Spinal cord (tissue), 10 donors: ENCODE data around the gene PALM2AKAP2. TPM values are rescaled to one million over a fixed set of nuclear protein-coding genes. Genes with fewer than 3 reads are reported as not detected.

Experiments
- DNase-seq, 6 donors: peaks; one replicate each; pipeline versions ENCODE4 v3.0.0 to v3.0.0-alpha.2; 2013 to 2015; ENCODE audit warnings: low spot score in 6 of 6, low read depth in 4 of 6
- H3K27ac ChIP-seq: one replicate; pipeline ENCODE4 v1.5.1; 2013; ENCODE audit warnings: low read depth, low read length, control low read depth
- H3K27me3 ChIP-seq: one replicate; pipeline ENCODE4 v1.6.1; 2013; ENCODE audit warnings: low read length; ENCODE audit not compliant: control insufficient read depth, insufficient read depth
- H3K36me3 ChIP-seq: one replicate; pipeline ENCODE4 v1.6.1; 2013; ENCODE audit warnings: low read length; ENCODE audit not compliant: control insufficient read depth, insufficient read depth
- H3K4me1 ChIP-seq: one replicate; pipeline ENCODE4 v1.6.1; 2013; ENCODE audit warnings: low read length; ENCODE audit not compliant: control insufficient read depth, insufficient read depth
- H3K4me3 ChIP-seq: one replicate; pipeline ENCODE4 v1.5.1; 2013; ENCODE audit warnings: low read depth, low read length, control low read depth
- H3K9me3 ChIP-seq: one replicate; pipeline ENCODE4 v1.6.1; 2013; ENCODE audit warnings: low read length; ENCODE audit not compliant: control insufficient read depth, insufficient read depth
- WGBS: methylation state at CpG from one replicate; pipeline ENCODE4 v1.1.5; 2013; ENCODE audit warnings: missing lambda C conversion rate; ENCODE audit not compliant: insufficient coverage; 5-methylcytosine and 5-hydroxymethylcytosine counted together
- polyA plus RNA-seq, 2 donors: library from polyadenylated mRNA; unstranded; fragments of 120-200 nt; gene quantifications; one replicate each; pipeline ENCODE4 v1.2.1, GENCODE V29; 2013; ENCODE audit not compliant: insufficient read length in 2 of 2
- total RNA-seq, 2 donors: library from RNA; depleted of rRNA in 1 of 2; stranded (reverse); fragments of 120-200 nt in 1 of 2; fragments of >200 nt in 1 of 2; gene quantifications; one replicate each; pipeline versions ENCODE4 v1.2.3 to v1.2.4, GENCODE V29; 2013 to 2014
- donor health status: healthy.

Gene PALM2AKAP2
- total and polyA plus RNA-seq, 4 donors, result 6.7 to 16.3 (median 9.0) TPM

- no CpG with 5 or more reads among the region's 2 CpGs for WGBS
- H3K27ac ChIP-seq, result no peak overlapping the region
Measured at GRCh38 chr9:109769250-109769649, 10.7 kb upstream of the PALM2AKAP2 start.

DNA sequence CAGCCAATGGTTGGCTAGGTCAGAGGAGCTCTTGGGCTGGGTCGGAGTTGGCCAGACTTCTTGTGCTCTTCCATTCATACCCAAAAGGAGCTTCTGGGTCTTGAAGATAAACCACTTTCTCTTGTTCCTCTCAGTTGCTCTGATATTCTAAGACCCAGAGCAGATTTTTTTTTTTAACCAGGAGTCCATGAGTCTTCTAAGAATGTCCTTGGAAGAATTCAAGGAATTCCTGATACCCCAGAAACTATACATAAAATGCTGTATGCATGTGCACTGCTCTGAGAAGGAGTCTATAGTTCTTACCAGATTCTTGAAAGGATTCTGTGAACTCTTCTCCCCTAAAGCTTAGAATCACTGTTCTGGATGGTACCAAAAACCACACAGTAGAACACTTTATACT is 9.9 kb upstream of the PALM2AKAP2 start:
- 100% methylated on average over 1 of the region's 1 CpG for WGBS
- DNase-seq, result no peak
- H3K4me1 ChIP-seq, result peaks cover 4% of the 10 kb centered on the region
- no peak overlapping the region for H3K27ac ChIP-seq
- no peaks in the 10 kb centered on the region for H3K9me3 ChIP-seq
- no peaks in the 10 kb centered on the region for H3K27me3 ChIP-seq
- no peaks in the 10 kb centered on the region for H3K36me3 ChIP-seq
- no peak overlapping the region for H3K4me3 ChIP-seq

More at GRCh38 chr9:109769250-109769649, 10.7 kb upstream of the PALM2AKAP2 start:
- Histone ChIP-seq H3K9me3 (no peaks in the 10 kb centered on the region), H3K27me3 (no peaks in the 10 kb centered on the region), H3K36me3 (no peaks in the 10 kb centered on the region), H3K4me1 (peaks cover 4% of the 10 kb centered on the region), H3K4me3 (no peak overlapping the region)
- DNase-seq, result peak in 1 of 6 donors; percentile 71

GRCh38 chr9:109771087-109771486 is 8.9 kb upstream of the PALM2AKAP2 start:
- Histone ChIP-seq H3K27me3 (no peaks in the 10 kb centered on the region), H3K4me1 (peaks cover 4% of the 10 kb centered on the region), H3K9me3 (no peaks in the 10 kb centered on the region), H3K4me3 (no peak overlapping the region), H3K27ac (no peak overlapping the region), H3K36me3 (no peaks in the 10 kb centered on the region)
- no CpG with 5 or more reads among the region's 2 CpGs for WGBS
- DNase-seq, result no peak

GRCh38 chr9:109771796-109772531 is 8.0 kb upstream of the PALM2AKAP2 start:
- DNase-seq, result peak in 1 of 6 donors; percentile 83
- 65% methylated on average over 5 of the region's 8 CpGs for WGBS

GRCh38 chr9:109775516-109775915 is 4.5 kb upstream of the PALM2AKAP2 start:
- H3K27me3 ChIP-seq, result peaks cover 6% of the 10 kb centered on the region
- WGBS, result no CpG with 5 or more reads among the region's 3 CpGs
- no peaks in the 10 kb centered on the region for H3K36me3 ChIP-seq
- no peak overlapping the region for H3K4me3 ChIP-seq
- H3K9me3 ChIP-seq, result no peaks in the 10 kb centered on the region
- DNase-seq, result peak in 1 of 6 donors; percentile 46
- H3K27ac ChIP-seq, result no peak overlapping the region
- peaks cover 10% of the 10 kb centered on the region for H3K4me1 ChIP-seq

More at GRCh38 chr9:109771796-109772531, 8.0 kb upstream of the PALM2AKAP2 start:
- Histone ChIP-seq H3K4me1 (peaks cover 4% of the 10 kb centered on the region), H3K9me3 (no peaks in the 10 kb centered on the region), H3K36me3 (no peaks in the 10 kb centered on the region), H3K4me3 (no peak overlapping the region), H3K27ac (no peak overlapping the region), H3K27me3 (no peaks in the 10 kb centered on the region)

DNA sequence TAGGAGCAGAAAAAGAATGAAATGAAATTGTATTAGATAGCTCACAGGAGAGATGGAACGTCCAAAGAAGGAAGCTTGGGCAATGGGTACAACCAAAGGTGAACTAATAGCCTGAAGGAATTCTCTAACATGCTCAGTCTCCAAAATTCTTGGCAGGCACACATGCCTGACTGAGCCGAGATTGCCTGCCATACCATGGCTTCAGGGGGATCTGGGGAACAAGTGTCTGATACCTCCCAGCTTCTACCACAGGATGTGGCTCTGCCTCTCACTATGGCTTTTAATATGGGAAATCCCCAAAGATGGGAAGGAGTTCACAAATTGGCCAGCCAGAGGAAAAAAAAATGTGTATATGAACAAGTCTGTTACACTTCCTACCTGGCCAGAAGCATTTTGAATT is 3.6 kb upstream of the PALM2AKAP2 start:
- Histone ChIP-seq H3K27me3 (peaks cover 11% of the 10 kb centered on the region), H3K9me3 (no peaks in the 10 kb centered on the region), H3K36me3 (no peaks in the 10 kb centered on the region), H3K4me1 (peaks cover 13% of the 10 kb centered on the region), H3K4me3 (no peak overlapping the region), H3K27ac (no peak overlapping the region)
- no peak for DNase-seq
- WGBS, result 77% methylated on average over 2 of the region's 2 CpGs

DNA sequence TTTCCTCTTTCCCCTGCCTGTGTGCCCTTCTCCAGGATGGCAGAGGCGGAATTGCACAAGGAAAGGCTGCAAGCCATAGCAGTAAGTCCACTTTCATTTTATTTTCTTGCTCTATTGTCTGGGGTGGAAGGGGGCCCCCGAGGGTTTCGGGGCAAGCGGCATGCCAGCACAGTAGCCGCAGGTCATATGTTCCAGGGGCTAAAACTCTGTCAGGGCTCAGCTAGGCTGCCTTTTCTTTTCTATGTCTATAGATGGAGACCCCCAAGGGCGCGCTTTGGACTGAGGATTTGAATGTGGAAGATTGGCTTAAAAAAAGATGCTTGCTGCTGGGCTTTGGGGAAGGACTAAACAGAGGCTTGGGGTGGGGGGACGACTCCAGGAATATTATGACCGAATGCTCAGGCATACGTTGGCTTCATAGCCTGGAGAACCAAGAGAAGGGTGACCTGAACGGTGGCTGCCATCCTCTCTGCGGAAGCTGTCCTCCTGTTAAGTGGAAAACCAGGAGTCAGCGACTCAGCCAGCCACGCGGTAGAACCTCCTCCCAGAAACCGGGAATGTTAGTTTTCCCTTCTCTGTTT is 545 bp downstream of the PALM2AKAP2 start:
- DNase-seq, result peak in 3 of 6 donors; percentile 20 to 65 (median 38)
- peak overlapping the region; percentile 47 for H3K27ac ChIP-seq

GRCh38 chr9:109781086-109781485 is 1.1 kb downstream of the PALM2AKAP2 start:
- H3K36me3 ChIP-seq, result no peaks in the 10 kb centered on the region
- H3K4me1 ChIP-seq, result peaks cover 10% of the 10 kb centered on the region
- H3K9me3 ChIP-seq, result no peaks in the 10 kb centered on the region
- peak overlapping the region; percentile 70 for H3K4me3 ChIP-seq
- 67% methylated on average over 1 of the region's 5 CpGs for WGBS
- no peak for DNase-seq
- peaks cover 11% of the 10 kb centered on the region for H3K27me3 ChIP-seq
- no peak overlapping the region for H3K27ac ChIP-seq

More for the DNA sequence above, 545 bp downstream of the PALM2AKAP2 start:
- Histone ChIP-seq H3K27me3 (peaks cover 11% of the 10 kb centered on the region), H3K4me1 (peaks cover 10% of the 10 kb centered on the region), H3K9me3 (no peaks in the 10 kb centered on the region), H3K36me3 (no peaks in the 10 kb centered on the region), H3K4me3 (peak overlapping the region; percentile 70)
- 8% methylated on average over 15 of the region's 16 CpGs for WGBS

DNA sequence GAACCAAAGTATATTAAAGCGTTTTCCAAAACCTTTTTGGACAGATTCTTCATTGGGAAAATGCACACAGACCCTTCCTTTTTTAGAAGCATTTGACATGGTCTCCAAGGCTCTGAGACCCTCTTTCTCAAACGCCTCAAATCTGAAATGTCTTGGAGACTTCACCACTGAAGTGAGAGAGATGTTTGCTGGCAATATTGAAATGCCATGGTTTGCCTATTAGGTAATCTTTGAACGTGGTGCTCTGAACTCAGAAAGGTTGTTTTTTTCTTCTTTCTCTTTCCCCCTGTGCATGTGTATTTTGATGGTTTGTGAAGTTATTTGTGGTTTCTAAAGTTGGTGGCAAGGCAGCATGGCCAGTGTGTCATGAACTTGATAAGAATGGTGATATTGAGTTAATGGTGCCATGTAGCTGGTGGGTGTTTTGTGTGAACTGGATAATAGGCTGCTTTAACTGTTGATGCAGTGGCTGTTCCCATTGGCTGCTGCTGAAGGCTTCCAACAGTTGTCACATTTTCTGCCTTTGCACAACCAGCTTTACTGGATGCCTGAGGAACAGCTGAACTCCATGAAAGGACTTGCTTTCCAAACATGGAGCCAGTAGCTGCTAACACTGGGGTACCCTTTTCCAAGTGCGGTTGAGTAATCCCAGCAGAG is 1.7 kb downstream of the PALM2AKAP2 start:
- Histone ChIP-seq H3K4me1 (peaks cover 10% of the 10 kb centered on the region), H3K27me3 (peaks cover 11% of the 10 kb centered on the region), H3K27ac (no peak overlapping the region), H3K9me3 (no peaks in the 10 kb centered on the region), H3K36me3 (no peaks in the 10 kb centered on the region), H3K4me3 (peak overlapping the region; percentile 70)
- 50% methylated on average over 1 of the region's 4 CpGs for WGBS
- DNase-seq, result peak in 2 of 6 donors; percentile 20 to 36
